Activated naive CD8-positive, alpha-beta T cell (primary cell): ENCODE data around the gene SERTM1.

Source experiments
- H3K27ac Mint-ChIP-seq: one replicate; pipeline ENCODE4 v1.8.0; 2021; ENCODE audit warnings: mixed read lengths
- H3K27me3 Mint-ChIP-seq: one replicate; pipeline ENCODE4 v1.8.0; 2021; ENCODE audit warnings: mixed read lengths
- H3K36me3 Mint-ChIP-seq: one replicate; pipeline ENCODE4 v1.8.0; 2021; ENCODE audit warnings: mixed read lengths
- H3K4me1 Mint-ChIP-seq: one replicate; pipeline ENCODE4 v1.8.0; 2021; ENCODE audit warnings: low read depth, mixed read lengths
- H3K4me3 Mint-ChIP-seq: one replicate; pipeline ENCODE4 v1.8.0; 2021; ENCODE audit warnings: mild to moderate bottlenecking, mixed read lengths
- H3K9me3 Mint-ChIP-seq: one replicate; pipeline ENCODE4 v1.8.0; 2021; ENCODE audit warnings: low read depth, mixed read lengths

The SERTM1 gene

DNA sequence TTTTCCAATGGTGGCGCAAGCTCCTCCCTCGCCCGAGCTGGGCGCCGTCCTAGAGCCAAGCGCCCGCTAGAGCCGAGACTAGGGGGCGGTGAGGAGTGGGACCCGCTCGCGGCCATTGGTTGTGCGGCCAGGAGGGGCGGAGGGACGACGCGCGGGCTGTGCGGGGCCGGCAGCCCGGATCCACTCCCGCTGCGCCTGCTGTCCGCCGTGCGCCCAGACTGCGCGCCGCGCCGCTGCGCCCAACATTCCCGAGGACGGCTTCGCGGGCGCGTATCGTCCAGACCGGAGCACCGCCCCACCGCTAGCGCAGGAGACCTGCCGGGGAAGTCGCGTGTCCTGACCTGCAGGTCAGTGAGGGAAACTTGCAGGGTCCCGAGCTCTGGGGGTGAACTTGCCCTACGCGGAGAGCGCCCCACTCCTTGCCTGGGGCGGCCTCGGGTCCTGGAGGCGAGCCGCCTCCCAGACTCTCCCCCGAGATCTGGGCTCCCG is at the start of gene SERTM1:
SERTM1 (plus strand) TSS at position 183 of the 489 bp plus-strand sequence. CDS start 21,059 bp downstream, outside the sequence.
- Mint-ChIP-seq H3K4me1 (peaks cover 4% of the 10 kb centered on the region), H3K27me3 (peaks cover 24% of the 10 kb centered on the region), H3K36me3 (no peaks in the 10 kb centered on the region), H3K27ac (no peak within 1 kb of the TSS), H3K9me3 (no peaks in the 10 kb centered on the region), H3K4me3 (no peak within 1 kb of the TSS)

DNA sequence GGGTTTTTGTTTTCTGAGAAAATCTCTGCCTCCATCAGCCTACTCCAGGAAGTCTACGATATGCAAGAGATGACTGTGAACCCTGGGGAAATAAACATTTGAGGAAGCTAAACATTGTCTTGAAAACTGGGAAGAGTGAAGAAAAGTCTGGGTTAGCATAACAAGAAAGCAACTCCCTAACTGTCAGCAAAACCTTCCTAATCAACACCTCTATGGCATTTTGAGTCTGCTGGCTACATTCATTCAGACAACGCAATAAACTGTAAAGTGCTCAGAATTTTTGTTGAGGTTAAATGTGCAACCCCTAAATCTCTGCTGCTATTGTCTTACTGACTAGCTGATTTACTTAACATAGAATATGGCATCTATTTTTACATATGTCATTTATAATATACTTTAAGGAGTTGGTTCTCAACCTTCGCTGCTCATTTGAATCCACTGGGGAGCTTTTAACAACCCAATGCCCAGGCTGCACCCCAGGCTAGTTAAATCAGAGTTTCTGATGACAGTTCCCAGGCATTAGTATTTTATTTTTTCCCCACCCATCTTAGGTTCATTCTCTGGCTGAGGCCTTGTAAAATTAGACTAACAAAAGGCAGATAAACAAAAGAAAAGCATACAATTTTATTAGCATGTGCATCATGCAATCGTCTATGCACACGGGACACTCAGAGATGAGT is 45.3 kb upstream of the SERTM1 start:
- no peak overlapping the region for H3K4me3 Mint-ChIP-seq
- H3K9me3 Mint-ChIP-seq, result no peaks in the 10 kb centered on the region
- no peaks in the 10 kb centered on the region for H3K4me1 Mint-ChIP-seq
- no peaks in the 10 kb centered on the region for H3K36me3 Mint-ChIP-seq
- peaks cover 1% of the 10 kb centered on the region for H3K27me3 Mint-ChIP-seq
- no peak overlapping the region for H3K27ac Mint-ChIP-seq

DNA sequence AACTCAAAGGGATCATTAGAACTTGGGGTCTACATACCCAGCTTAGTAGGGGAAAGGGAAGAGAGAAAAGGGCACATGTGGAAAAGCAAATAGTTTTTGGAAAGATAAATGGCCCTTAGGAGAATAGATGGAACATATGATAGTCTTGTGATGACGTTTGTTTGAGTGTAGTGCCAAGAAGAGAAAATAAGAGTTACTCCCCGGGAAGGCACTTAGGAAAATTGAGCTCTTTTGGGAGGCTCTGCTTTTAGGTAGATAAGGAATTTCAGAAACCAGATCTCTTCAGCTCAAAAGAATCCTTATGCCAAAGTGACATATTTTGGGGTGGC is 44.8 kb upstream of the SERTM1 start:
- Mint-ChIP-seq H3K27ac (no peak overlapping the region), H3K27me3 (peaks cover 1% of the 10 kb centered on the region), H3K9me3 (no peaks in the 10 kb centered on the region), H3K4me3 (no peak overlapping the region), H3K36me3 (no peaks in the 10 kb centered on the region), H3K4me1 (no peaks in the 10 kb centered on the region)

DNA sequence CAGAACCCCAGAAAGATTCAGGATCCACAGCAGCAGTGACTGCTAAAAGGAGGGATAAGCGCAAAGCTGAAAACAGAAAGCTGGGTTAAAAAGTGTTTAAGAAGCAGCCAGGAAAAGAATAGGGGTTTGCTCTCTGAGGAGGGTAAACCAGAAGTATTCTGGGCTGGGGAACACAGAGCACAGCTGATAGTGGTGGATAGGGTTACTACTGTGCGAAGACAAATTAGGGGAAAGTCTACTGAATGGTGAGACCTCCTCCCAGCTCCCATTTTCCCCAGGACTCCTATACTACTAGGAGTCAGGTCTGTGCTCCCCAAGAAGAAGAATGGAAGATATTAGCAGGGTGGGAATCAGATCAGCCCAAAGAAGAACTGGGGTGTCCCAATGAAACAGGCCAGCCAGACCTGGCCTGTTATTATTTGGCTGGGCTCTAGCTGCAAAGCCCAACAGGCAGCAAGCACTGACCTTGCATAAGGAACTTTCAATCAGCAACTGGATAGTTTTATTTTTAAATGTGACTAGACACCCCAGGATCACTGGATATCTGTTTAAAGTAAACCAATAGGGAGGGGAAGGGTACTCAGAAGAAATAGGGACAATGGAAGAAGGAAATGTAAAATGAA is 43.5 kb upstream of the SERTM1 start:
- Mint-ChIP-seq H3K4me1 (no peaks in the 10 kb centered on the region), H3K27ac (no peak overlapping the region), H3K27me3 (peaks cover 1% of the 10 kb centered on the region), H3K4me3 (no peak overlapping the region), H3K9me3 (no peaks in the 10 kb centered on the region), H3K36me3 (no peaks in the 10 kb centered on the region)

DNA sequence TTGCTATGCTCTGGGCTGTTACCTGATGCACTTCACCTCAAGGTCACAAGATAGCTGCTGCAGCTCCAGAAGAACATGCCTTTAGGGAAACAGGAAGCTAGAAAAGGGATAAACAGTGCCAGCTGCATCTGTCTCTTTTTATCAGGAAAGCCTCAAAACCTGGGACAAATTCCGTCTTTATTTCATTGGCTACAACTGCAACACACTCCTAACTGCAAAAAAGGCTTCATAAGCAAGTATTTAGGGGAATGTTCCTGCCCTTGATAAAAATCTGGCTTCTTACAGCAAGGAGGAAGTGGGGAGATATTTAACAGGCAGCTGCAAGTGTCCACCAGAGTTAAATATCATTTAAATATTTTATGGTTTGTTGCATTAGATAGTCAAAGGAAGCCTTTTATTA is 34.2 kb upstream of the SERTM1 start:
- H3K27me3 Mint-ChIP-seq, result peaks cover 2% of the 10 kb centered on the region

DNA sequence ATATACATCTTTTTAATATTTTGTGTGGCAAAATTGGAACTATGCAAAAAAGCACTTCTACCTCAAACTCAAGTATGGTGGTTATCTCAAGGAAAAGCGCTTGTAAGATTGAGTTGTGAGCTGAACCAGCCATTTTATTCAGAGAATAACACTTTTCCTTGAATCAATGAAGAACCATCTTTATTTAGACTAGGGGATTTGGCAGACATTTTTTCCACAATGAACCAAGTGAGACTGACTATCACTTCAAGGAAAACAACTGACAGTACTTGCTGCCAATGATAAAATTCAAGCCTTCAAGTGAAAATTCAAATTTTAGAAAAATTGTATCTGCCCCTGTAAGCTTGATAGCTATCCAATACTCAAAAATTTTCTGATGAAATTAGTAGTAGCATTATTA is 23.2 kb upstream of the SERTM1 start:
- Mint-ChIP-seq H3K4me1 (no peaks in the 10 kb centered on the region), H3K4me3 (no peak overlapping the region), H3K36me3 (no peaks in the 10 kb centered on the region), H3K27ac (no peak overlapping the region), H3K27me3 (peaks cover 3% of the 10 kb centered on the region), H3K9me3 (no peaks in the 10 kb centered on the region)

More for the DNA sequence above, 34.2 kb upstream of the SERTM1 start:
- Mint-ChIP-seq H3K36me3 (no peaks in the 10 kb centered on the region), H3K4me1 (no peaks in the 10 kb centered on the region), H3K27ac (no peak overlapping the region), H3K9me3 (no peaks in the 10 kb centered on the region), H3K4me3 (no peak overlapping the region)

DNA sequence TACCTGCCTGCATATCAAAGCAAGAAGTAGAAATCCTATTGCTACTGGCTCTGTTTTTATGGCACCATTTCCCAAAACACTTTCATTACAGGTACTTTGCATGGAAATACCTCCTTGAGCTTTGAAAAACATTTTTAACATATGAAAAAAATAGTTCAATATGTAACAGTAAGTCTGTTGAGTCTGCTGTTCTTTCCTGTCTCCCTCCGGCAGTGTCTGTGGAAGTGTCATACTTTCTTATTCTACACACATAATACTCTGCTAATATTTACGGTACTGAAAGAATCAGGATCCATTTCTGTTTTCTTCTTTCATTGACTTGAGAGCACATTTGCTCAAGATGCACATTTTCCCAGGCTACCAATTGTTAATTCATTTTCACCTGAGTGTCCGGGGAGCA is 8.2 kb upstream of the SERTM1 start:
- Mint-ChIP-seq H3K27me3 (peaks cover 6% of the 10 kb centered on the region), H3K9me3 (no peaks in the 10 kb centered on the region), H3K4me3 (no peak overlapping the region), H3K4me1 (no peaks in the 10 kb centered on the region), H3K27ac (no peak overlapping the region), H3K36me3 (no peaks in the 10 kb centered on the region)

DNA sequence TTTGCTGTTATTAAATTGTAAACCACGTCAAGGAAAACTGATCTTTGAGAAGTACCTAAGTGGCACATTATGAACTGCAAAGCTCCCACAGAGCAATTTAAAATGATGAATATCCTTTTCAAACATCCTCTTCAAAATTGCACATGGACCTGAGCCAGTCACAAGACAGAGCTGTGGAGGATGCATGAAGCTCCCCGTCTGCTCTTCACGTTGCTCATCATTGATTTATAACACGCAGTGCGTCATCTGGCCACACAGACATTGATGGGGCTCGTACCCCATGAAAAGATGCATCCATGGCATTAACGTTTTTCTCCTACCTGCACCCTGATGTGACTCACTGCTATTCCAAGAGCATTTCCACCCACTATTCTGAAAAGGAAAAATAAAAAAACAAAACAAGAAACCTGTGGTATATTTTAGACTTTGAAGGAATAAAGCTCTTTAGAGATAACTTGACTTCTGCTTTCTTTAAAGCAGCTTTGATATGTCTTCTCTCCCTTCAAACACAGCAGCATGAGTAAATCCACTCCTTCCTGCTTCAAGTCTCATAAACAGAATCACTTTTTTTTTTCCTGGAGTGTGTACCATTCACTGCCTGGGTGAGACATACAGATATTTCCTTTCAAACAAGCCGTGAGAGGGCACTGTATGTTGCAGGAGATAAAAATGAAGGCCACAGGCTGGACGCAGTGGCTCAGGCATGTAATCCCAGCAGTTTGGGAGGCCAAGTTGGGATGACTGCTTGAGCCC is 7.2 kb upstream of the SERTM1 start:
- Mint-ChIP-seq H3K4me1 (no peaks in the 10 kb centered on the region), H3K4me3 (no peak overlapping the region), H3K9me3 (no peaks in the 10 kb centered on the region), H3K36me3 (no peaks in the 10 kb centered on the region), H3K27me3 (peaks cover 6% of the 10 kb centered on the region), H3K27ac (no peak overlapping the region)

DNA sequence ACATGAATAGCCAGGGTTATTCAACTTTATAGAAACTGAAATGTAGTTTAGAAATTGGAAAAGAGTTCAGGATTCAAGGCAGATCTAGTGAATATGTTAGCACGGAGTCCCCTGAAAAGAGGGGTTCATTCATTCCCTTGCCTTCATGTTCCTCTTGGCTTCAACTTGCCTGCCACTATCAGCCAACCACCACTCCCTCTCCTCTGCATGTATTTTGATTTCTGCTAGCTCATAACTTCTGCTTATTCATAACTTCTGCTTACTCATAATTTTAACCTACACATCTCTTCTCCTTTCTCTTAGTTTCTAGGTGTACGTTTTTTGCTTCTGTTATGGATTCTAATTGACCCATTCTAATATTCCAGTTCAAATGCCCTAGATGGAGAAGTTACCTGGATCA is 5.5 kb upstream of the SERTM1 start:
- Mint-ChIP-seq H3K4me1 (no peaks in the 10 kb centered on the region), H3K27ac (no peak overlapping the region), H3K4me3 (no peak overlapping the region), H3K27me3 (peaks cover 12% of the 10 kb centered on the region), H3K9me3 (no peaks in the 10 kb centered on the region), H3K36me3 (no peaks in the 10 kb centered on the region)

DNA sequence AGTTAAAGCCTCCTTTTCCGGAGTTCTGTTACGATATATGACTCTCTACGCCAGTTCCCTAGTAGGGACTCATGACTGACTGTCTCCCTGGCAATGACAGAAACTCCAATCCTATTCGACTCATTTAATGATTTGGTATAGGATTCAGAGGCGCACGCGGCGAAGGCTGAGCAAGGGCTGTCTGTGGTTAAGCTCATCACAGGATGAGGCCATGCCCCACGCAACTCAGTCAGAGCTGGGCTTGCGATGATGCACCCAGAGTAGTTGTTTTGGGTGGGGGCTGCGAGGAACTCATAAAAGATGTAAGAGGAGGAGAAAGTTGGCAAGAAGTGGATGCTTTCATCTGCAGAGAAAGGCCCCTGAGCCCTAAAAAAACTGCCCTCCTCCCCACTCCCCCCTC is 468 bp upstream of the SERTM1 start:
- no peaks in the 10 kb centered on the region for H3K36me3 Mint-ChIP-seq

DNA sequence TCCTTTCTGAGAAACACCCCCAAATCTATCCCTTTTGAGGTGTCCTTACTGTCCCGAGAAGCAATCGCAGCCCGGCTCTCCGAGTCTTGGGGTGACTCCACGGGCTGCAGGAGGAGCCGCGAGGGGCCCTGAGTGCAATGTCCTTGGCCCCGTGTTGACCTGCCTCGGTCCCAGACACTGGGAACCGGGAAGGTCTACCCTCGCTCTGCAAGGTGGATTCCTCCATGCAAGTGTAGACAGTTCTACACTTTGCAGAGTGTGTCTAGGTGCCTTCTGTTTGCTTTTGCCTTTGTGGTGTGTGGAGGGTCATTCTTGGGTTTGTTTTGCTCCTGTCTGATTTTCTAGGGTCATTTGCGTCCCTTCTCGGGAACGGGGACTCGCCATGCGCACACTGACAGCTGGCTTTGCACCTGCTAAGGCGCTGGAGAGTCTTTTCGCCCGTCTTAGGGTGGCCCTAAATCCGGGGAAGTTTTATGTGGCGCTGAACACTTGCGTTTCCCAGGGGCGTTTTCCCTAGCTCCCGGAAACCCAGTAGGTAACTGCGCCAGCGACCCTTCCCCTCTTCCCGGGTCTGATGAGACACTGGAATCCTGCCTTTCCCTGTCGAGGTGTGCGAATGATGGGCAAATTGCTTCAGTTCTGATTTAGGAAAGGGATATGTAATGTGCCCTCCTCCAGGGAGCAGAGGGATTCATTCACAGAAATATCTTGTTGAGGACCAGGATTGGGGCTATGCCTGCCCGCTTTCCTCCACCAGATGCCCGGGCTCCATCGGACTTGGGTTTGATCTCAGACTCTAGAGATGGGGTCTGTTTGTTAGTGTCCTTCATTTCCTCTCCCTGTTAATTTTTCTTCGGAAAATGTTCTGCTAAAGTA is 755 bp downstream of the SERTM1 start:
- Mint-ChIP-seq H3K27ac (no peak overlapping the region), H3K27me3 (peaks cover 24% of the 10 kb centered on the region), H3K9me3 (no peaks in the 10 kb centered on the region), H3K4me3 (no peak overlapping the region), H3K4me1 (peaks cover 4% of the 10 kb centered on the region), H3K36me3 (no peaks in the 10 kb centered on the region)

More for the DNA sequence above, 468 bp upstream of the SERTM1 start:
- H3K4me3 Mint-ChIP-seq, result no peak overlapping the region
- no peak overlapping the region for H3K27ac Mint-ChIP-seq
- H3K9me3 Mint-ChIP-seq, result no peaks in the 10 kb centered on the region
- peaks cover 22% of the 10 kb centered on the region for H3K27me3 Mint-ChIP-seq
- H3K4me1 Mint-ChIP-seq, result peaks cover 4% of the 10 kb centered on the region

DNA sequence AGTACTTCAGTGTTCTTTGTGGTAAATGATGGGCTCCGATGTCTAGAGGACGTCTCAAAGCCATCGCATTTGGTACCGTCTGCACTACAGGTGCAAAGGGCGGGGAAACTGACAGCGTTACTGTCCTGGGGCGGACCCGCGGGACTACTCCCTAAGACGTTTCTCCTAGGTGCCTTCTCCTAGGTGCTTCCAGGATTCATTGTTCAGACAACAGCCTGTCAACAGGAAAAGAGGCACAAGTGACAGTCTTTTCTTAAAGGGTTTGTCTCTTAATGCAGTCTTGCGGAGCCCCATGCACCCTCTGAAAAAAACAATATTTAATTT is 1.4 kb downstream of the SERTM1 start:
- peaks cover 24% of the 10 kb centered on the region for H3K27me3 Mint-ChIP-seq
- H3K4me1 Mint-ChIP-seq, result peaks cover 4% of the 10 kb centered on the region
- H3K9me3 Mint-ChIP-seq, result no peaks in the 10 kb centered on the region

DNA sequence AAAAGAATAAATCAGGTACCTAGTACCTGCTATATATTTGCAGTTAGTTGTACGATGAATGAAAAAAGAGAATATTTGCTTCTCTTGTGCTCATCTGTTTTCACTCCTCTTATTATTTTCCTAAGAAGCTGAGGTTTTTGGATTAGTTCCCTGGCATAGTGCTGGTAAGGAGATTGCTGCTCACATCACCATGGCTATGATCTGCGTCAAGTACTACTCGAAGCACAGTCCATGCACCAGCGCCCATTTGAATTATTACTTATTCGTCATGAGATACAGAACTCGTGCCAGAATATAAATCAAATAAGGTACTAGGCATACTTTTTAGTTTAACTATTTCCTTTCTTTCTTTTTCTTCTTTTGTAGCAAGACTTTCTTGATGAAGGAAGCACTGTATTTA is 7.1 kb downstream of the SERTM1 start:
- Mint-ChIP-seq H3K36me3 (no peaks in the 10 kb centered on the region), H3K27me3 (peaks cover 10% of the 10 kb centered on the region), H3K27ac (no peak overlapping the region), H3K4me3 (no peak overlapping the region), H3K9me3 (no peaks in the 10 kb centered on the region), H3K4me1 (no peaks in the 10 kb centered on the region)

More for the DNA sequence above, 1.4 kb downstream of the SERTM1 start:
- H3K36me3 Mint-ChIP-seq, result no peaks in the 10 kb centered on the region
- H3K27ac Mint-ChIP-seq, result no peak overlapping the region
- H3K4me3 Mint-ChIP-seq, result no peak overlapping the region

DNA sequence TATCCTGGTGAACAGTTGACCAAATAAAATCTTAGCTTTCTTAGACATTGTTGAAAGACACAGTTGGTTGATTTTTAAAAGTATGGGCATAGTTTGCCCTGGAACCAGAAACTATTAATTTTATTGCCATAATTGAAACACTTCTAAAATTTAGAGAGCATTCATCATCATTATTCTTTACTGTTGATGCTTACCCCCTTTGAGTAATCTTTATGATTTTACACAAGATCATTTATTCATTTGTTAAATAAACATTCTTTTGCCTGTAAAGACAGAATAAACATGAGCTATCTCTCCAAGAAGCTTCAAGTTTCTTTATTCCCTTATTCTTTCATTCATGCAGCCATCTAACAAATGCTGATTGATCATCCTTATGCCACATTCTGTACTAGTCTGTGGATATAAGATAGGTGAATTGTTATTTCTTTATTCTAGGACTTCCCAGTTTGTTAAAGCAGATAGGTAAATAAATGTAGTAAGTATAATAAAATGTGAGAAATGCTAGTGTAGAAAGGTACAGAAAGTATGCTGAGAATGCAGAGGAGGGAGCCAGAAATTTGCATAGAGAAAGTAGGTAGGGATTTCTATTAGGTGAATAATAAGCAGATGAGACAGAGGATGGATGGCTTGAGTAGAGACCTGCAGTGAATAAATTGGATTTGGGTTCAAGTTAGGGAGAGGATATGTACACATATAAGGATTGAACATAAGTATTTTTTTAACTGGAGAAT is 8.2 kb downstream of the SERTM1 start:
- Mint-ChIP-seq H3K27me3 (peaks cover 8% of the 10 kb centered on the region), H3K27ac (no peak overlapping the region), H3K4me1 (no peaks in the 10 kb centered on the region), H3K4me3 (no peak overlapping the region), H3K36me3 (no peaks in the 10 kb centered on the region), H3K9me3 (no peaks in the 10 kb centered on the region)
